NCI-H2029 (cell line): Measurements from ENCODE around the gene RUFY4.

Source experiments
- DNase-seq: peaks from one replicate; lab custom pipeline; 2025; lab: John Stamatoyannopoulos, UW

Gene RUFY4

DNA sequence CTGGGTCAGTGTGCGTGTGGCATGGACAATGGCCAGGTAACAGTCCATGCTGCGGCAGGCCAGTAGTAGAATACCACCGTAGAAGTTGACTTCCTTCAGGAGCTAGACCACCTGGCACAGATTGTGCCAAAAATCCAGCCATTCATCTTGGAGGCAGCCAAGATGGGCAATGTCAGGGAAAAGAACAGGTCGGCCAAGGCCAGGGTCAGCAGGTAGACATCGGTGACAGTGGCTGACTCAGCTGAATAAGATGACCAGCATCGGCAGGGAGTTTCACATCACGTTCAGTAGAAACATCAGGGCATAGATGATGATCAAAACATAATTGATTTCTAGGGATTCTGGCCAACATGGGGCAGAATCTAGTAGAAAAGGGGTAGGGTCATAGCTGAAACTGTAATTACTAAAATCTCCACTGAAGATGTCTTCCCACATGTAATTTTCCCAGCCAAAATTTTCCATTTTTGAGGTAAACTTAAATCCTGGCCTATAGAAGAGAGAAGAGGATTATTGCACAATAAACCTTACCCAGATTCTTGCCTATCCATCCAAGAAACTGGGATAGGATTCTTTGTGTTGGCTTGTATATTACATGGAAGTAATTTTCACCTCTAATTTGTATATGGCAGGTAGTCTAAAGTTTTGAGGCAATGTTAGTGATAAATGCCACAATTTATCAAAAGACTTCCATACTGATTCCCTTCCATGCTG lies 7.9 kb upstream of the RUFY4 start:
- DNase-seq, result no peak

DNA sequence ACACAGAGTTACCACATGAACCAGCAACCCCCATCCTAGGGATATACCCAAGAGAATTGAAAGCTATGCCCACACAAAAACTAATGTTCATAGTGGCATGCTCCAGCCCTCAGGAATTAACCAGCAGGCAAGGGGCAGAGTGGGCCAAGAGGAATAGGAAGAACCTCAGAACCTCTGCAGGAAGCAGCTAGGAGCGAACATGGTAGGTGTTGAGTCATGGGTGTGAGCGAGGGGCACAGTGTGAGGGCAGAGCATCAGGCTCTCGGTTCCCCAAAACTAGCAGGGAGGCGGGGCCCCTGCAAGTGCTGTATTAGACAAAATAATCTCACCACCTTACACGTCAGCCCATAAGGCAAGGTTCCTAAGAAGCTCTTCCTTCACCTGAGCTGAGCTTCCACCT lies 5.6 kb upstream of the RUFY4 start:
- DNase-seq, result no peak

- no peak for DNase-seq
These were observed 5.2 kb upstream of the RUFY4 start for GRCh38 chr2:218063896-218064295.

DNA sequence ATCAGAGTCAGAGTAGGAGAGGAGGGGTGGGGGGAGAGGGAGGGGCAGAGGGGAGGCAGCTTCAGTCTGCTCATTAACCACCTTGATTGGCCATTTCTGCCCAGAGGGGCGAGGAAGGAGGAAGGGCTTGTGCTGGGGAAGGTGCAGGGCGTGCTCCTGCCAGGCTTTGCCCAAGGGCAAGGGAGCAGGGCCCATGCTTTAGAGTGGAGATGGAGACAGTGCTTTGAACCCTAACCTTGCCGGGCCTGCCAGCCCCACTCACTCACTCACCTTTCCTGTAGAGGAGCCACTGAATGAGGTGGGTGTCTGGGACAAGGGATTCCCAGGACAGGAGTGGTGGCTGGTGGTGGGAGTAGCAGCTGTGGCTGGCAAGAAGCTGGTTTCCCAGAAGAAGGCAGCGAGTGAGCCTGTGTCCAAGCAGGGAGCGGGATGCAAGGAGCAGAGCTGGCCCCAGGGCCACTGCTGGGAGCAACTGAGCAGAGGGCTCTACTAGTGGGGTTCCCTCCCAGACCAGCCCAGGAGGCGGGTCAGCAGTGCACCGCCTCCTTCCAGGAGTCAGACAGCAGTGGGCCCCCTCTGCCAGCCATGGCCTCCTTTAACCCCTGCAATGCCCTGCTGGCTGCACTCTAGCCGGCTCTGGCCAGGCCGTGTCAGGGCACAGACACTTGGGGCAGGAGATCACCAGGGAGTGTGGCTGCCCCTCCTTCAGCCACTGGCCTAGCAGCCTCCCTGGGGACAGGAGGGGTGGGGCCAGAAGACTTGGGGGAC lies 3.6 kb upstream of the RUFY4 start:
- no peak for DNase-seq

GRCh38 chr2:218066926-218067515 lies 2.0 kb upstream of the RUFY4 start:
- DNase-seq, result no peak

- DNase-seq, result no peak
These were observed 1.5 kb upstream of the RUFY4 start for GRCh38 chr2:218067523-218067922.

DNA sequence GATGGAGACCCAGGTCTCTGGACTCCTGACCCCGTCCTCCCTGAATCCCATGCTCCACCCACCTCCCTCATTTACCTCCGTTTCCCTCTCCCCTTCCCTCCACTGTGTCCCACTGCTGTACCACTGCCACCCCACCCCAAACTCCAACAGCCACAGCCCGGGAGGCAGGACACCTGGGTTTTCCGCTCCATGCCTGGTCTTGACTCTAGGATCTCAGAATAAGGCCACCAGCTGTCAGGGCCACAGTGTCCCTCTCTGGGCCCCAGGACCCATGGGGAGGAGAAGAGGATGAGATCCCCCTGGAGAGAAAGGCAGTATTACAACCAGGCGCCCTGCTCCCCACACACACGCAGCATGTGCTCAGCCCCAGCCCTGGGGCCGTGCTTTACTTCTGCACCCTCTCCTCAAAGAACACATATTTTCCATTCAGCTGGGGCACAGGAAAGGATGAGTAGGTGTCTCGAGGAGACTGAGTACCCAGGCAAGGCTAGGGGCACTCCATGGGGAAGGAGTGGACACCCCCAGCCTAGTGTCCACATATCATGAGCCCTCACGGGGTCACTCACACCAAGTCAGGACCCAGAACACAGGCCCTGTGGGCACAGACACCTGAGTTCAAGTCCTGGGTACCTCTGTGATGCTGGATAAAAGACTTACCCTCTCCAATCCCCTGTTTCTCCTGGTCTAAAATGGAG lies 700 bp downstream of the RUFY4 start:
- DNase-seq, result no peak

GRCh38 chr2:218070587-218070986 lies 1.5 kb downstream of the RUFY4 start:
- no peak for DNase-seq

DNA sequence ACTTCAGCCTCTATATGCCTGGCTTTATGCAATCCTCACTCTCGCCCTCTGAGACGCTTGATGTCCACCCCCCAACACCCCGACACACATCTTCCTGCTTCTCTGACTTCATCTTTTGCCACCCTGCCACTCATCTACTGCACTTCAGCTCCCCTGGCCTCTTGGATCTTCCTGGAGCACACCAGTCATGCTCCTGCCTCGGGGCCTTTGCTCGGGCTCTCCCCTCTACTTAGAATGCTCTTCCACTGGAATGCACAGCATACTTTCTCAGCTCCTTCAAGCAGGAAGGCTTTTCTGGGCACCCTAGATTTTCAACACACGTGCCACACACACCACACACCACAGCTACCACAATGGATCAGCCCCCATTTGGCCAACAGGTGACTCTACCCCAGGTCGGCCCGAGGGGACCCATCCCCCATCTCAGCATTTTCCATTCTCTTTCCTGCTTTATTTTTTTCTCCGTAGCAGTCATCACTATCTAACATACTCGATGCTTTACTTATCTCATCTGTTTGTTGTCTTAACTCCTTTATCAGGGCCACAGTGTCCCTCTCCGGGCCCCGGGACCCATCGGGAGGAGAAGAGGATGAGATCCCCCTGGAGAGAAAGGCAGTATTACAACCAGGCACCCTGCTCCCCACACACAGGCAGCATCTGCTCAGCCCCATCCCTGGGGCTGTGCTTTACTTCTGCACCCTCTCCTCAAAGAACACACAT lies 2.3 kb downstream of the RUFY4 start:
- no peak for DNase-seq

GRCh38 chr2:218072002-218072401 lies 2.9 kb downstream of the RUFY4 start:
- no peak for DNase-seq

- no peak for DNase-seq
These were observed 3.5 kb downstream of the RUFY4 start for GRCh38 chr2:218072478-218073024.

- DNase-seq, result no peak
These were observed 4.1 kb downstream of the RUFY4 start for GRCh38 chr2:218073185-218073584.

DNA sequence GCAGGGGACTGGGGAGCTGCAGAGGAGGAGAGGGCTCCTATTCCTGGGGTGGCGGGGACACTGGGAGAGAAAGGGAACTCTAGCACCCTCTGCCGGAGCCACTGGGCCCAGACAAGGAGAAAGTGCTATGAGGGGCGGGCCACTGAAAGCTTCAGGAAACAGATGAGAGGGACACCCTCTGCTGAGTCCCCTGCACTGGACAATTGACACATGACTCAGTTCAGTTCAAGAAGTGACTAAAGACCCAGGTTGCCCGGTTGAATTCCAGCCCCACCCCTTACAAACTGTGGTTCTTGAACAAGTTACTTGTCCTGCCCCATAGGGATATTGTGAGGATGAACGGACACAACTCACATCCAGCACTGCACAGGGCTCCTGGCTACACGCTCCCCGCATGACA lies 5.0 kb downstream of the RUFY4 start:
- DNase-seq, result no peak

- no peak for DNase-seq
These were observed 7.1 kb downstream of the RUFY4 start for GRCh38 chr2:218075975-218076811.

DNA sequence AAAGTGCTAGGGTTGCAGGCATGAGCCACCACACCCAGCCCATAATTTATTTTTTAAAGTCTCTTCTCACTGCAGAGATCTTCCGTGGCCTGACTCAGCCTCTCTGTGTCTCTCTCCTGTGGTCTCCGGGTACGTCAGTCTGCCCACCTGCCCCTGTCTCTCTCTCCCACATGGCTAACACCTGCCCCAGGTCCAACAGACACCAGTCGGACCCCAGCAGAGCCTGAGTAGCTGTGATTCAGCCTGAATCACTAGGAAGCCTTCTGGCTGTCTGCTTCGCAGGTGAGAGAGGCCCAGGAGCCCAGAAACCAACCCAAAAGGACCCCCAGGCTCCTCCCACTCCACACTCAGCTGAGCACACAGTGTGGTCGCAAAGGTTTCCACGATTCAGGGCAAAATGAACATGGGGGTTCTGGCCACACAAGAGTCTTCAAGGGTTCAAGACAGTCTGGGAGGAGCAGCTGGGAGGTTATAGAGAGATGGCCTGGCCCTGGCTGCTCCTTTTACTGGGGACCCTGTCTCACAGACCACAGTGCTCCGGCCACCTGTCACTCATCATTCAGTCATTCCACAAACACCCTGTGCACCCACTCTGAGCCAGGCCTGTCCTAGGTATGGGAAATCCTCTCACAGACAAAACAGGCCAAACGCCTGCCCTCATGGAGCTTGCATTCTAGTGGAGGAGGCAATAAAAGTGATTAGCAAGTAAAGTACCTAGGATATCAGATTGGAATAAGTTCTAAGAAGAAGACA lies 8.6 kb downstream of the RUFY4 start:
- no peak for DNase-seq

GRCh38 chr2:218079943-218080913 lies 11.2 kb downstream of the RUFY4 start:
- peak; percentile 43 for DNase-seq

- no peak for DNase-seq
These were observed 12.0 kb downstream of the RUFY4 start for GRCh38 chr2:218081063-218081462.

GRCh38 chr2:218081695-218082094 lies 12.6 kb downstream of the RUFY4 start:
- no peak for DNase-seq
